ENCODE data around the gene COL5A1. TPM values are rescaled to one million over a fixed set of nuclear protein-coding genes. Genes with fewer than 3 reads are reported as not detected.

The COL5A1 gene
- total RNA-seq, 1 donor = 801 TPM

- Histone ChIP-seq H3K79me2 (ENCODE audit: insufficient read depth, low read length) (no peaks in the 10 kb centered on the region), H3K36me3 (ENCODE audit: insufficient read depth, low read length) (peaks cover 97% of the 10 kb centered on the region), H2AFZ (ENCODE audit: low read length) (no peak overlapping the region), H3K4me2 (ENCODE audit: insufficient read depth, low read length) (no peak overlapping the region), H3K4me1 (ENCODE audit: insufficient read depth, low read length) (no peaks in the 10 kb centered on the region), H3K9me3 (ENCODE audit: low read depth, low read length) (no peaks in the 10 kb centered on the region), H3K27me3 (ENCODE audit: insufficient read depth, low read length) (no peaks in the 10 kb centered on the region), H3K4me3 (ENCODE audit: insufficient read depth, low read length) (no peak overlapping the region), H3K27ac (ENCODE audit: low read depth, low read length) (no peak overlapping the region), H4K20me1 (ENCODE audit: insufficient read depth, low read length) (peaks cover 60% of the 10 kb centered on the region)
- TF ChIP-seq CTCF (IDR thresholded peaks at IDR 0.05; ENCODE audit: extremely low read depth, low read depth, low read length) = no peak
- no peak for DNase-seq (ENCODE audit: insufficient read length, low spot score, missing footprints)
Observed at GRCh38 chr9:134835448-134835847, 193.8 kb downstream of the COL5A1 start.

- H4K20me1 ChIP-seq (ENCODE audit: insufficient read depth, low read length) = peaks cover 60% of the 10 kb centered on the region
- no peaks in the 10 kb centered on the region for H3K9me3 ChIP-seq (ENCODE audit: low read depth, low read length)
- TF ChIP-seq CTCF (IDR thresholded peaks at IDR 0.05; ENCODE audit: extremely low read depth, low read depth, low read length) = no peak
- DNase-seq (ENCODE audit: insufficient read length, low spot score, missing footprints) = no peak
- H3K79me2 ChIP-seq (ENCODE audit: insufficient read depth, low read length) = no peaks in the 10 kb centered on the region
- H3K27me3 ChIP-seq (ENCODE audit: insufficient read depth, low read length) = no peaks in the 10 kb centered on the region
- no peak overlapping the region for H2AFZ ChIP-seq (ENCODE audit: low read length)
- H3K4me3 ChIP-seq (ENCODE audit: insufficient read depth, low read length) = no peak overlapping the region
- H3K4me1 ChIP-seq (ENCODE audit: insufficient read depth, low read length) = no peaks in the 10 kb centered on the region
- no peak overlapping the region for H3K4me2 ChIP-seq (ENCODE audit: insufficient read depth, low read length)
- peaks cover 96% of the 10 kb centered on the region for H3K36me3 ChIP-seq (ENCODE audit: insufficient read depth, low read length)
- H3K27ac ChIP-seq (ENCODE audit: low read depth, low read length) = no peak overlapping the region
Observed at GRCh38 chr9:134835987-134836386, 194.4 kb downstream of the COL5A1 start.

- Histone ChIP-seq H3K36me3 (ENCODE audit: insufficient read depth, low read length) (peaks cover 95% of the 10 kb centered on the region), H4K20me1 (ENCODE audit: insufficient read depth, low read length) (peaks cover 65% of the 10 kb centered on the region), H2AFZ (ENCODE audit: low read length) (no peak overlapping the region), H3K4me1 (ENCODE audit: insufficient read depth, low read length) (no peaks in the 10 kb centered on the region), H3K27me3 (ENCODE audit: insufficient read depth, low read length) (no peaks in the 10 kb centered on the region), H3K4me2 (ENCODE audit: insufficient read depth, low read length) (no peak overlapping the region), H3K79me2 (ENCODE audit: insufficient read depth, low read length) (no peaks in the 10 kb centered on the region), H3K27ac (ENCODE audit: low read depth, low read length) (no peak overlapping the region), H3K9me3 (ENCODE audit: low read depth, low read length) (no peaks in the 10 kb centered on the region), H3K4me3 (ENCODE audit: insufficient read depth, low read length) (no peak overlapping the region)
- TF ChIP-seq CTCF (IDR thresholded peaks at IDR 0.05; ENCODE audit: extremely low read depth, low read depth, low read length) = no peak
- DNase-seq (ENCODE audit: insufficient read length, low spot score, missing footprints) = no peak
Observed at GRCh38 chr9:134836406-134836970, 194.9 kb downstream of the COL5A1 start.

GRCh38 chr9:134837529-134837928, 195.9 kb downstream of the COL5A1 start:
- Histone ChIP-seq H3K79me2 (ENCODE audit: insufficient read depth, low read length) (no peaks in the 10 kb centered on the region), H3K27ac (ENCODE audit: low read depth, low read length) (no peak overlapping the region), H4K20me1 (ENCODE audit: insufficient read depth, low read length) (peaks cover 68% of the 10 kb centered on the region), H3K27me3 (ENCODE audit: insufficient read depth, low read length) (no peaks in the 10 kb centered on the region), H3K36me3 (ENCODE audit: insufficient read depth, low read length) (peaks cover 97% of the 10 kb centered on the region), H3K9me3 (ENCODE audit: low read depth, low read length) (no peaks in the 10 kb centered on the region), H2AFZ (ENCODE audit: low read length) (no peak overlapping the region), H3K4me1 (ENCODE audit: insufficient read depth, low read length) (no peaks in the 10 kb centered on the region), H3K4me2 (ENCODE audit: insufficient read depth, low read length) (no peak overlapping the region), H3K4me3 (ENCODE audit: insufficient read depth, low read length) (no peak overlapping the region)
- no peak for TF ChIP-seq CTCF (IDR thresholded peaks at IDR 0.05; ENCODE audit: extremely low read depth, low read depth, low read length)
- peak; percentile 94 for DNase-seq (ENCODE audit: insufficient read length, low spot score, missing footprints)

All from osteoblast (primary cell).